GM21786 (cell line): Measurements from ENCODE around the gene SGSH.
"Not testable (repeated sequence)": the region's sequence is repeated elsewhere in the genome, so short reads cannot be mapped to it uniquely, and the experiment has no call there.

Source experiments
- ATAC-seq: cut with Tn5 transposase; IDR thresholded peaks from one replicate; pipeline ENCODE4 v1.9.1; 2021; ENCODE audit not compliant: unreplicated experiment

Gene SGSH

GRCh38 chr17:80212511-80212910, 7.6 kb downstream of the SGSH start:
- ATAC-seq: no peak

- ATAC-seq: no peak
Observed at GRCh38 chr17:80212109-80212508, 8.0 kb downstream of the SGSH start.

GRCh38 chr17:80210348-80211108, 9.6 kb downstream of the SGSH start:
- no peak for ATAC-seq

GRCh38 chr17:80209765-80210164, 10.4 kb downstream of the SGSH start:
- no peak for ATAC-seq

- ATAC-seq: no peak
Observed at GRCh38 chr17:80208050-80208449, 12.1 kb downstream of the SGSH start.

- no peak for ATAC-seq
Observed at GRCh38 chr17:80205811-80206210, 14.3 kb downstream of the SGSH start.

- no peak for ATAC-seq
Observed at GRCh38 chr17:80204626-80205468, 15.3 kb downstream of the SGSH start.

GRCh38 chr17:80203471-80203963, 16.6 kb downstream of the SGSH start:
- ATAC-seq: no peak

GRCh38 chr17:80202197-80202596, 17.9 kb downstream of the SGSH start:
- no peak for ATAC-seq

GRCh38 chr17:80201446-80201845, 18.7 kb downstream of the SGSH start:
- ATAC-seq: no peak

GRCh38 chr17:80199295-80199694, 20.8 kb downstream of the SGSH start:
- not testable (repeated sequence) for ATAC-seq

- no peak for ATAC-seq
Observed at GRCh38 chr17:80198144-80198661, 21.9 kb downstream of the SGSH start.

- no peak for ATAC-seq
Observed at GRCh38 chr17:80196652-80197051, 23.5 kb downstream of the SGSH start.

GRCh38 chr17:80195671-80196529, 24.2 kb downstream of the SGSH start:
- no peak for ATAC-seq

GRCh38 chr17:80195141-80195540, 25.0 kb downstream of the SGSH start:
- no peak for ATAC-seq

- no peak for ATAC-seq
Observed at GRCh38 chr17:80191865-80192661, 28.1 kb downstream of the SGSH start.

- no peak for ATAC-seq
Observed at GRCh38 chr17:80191192-80191591, 28.9 kb downstream of the SGSH start.

- ATAC-seq: no peak
Observed at GRCh38 chr17:80190716-80191115, 29.4 kb downstream of the SGSH start.

GRCh38 chr17:80189611-80190010, 30.5 kb downstream of the SGSH start:
- ATAC-seq: no peak

- no peak for ATAC-seq
Observed at GRCh38 chr17:80187515-80187941, 32.6 kb downstream of the SGSH start.
